Keratinocyte (primary cell): ENCODE data around the gene TOR1AIP1. TPM values are rescaled to one million over a fixed set of nuclear protein-coding genes. Genes with fewer than 3 reads are reported as not detected.
"Not testable (repeated sequence)": the region's sequence is repeated elsewhere in the genome, so short reads cannot be mapped to it uniquely, and the experiment has no call there.

Experiments used
- DNase-seq: peaks from one replicate; pipeline ENCODE4 v3.0.0-alpha.2; 2011; ENCODE audit warnings: low read depth, missing footprints, low spot score
- FAIRE-seq: peaks from 2 replicates; lab custom pipeline; 2011; peaks lifted over from hg19 to GRCh38; lab: Jason Lieb, UNC
- H2AFZ ChIP-seq: 2 replicates; pipeline ENCODE4 v1.6.0; 2012; ENCODE audit warnings: low read length, control low read depth, inconsistent platforms; ENCODE audit not compliant: control insufficient read depth
- H3K27ac ChIP-seq: 2 replicates; pipeline ENCODE4 v1.5.1; 2011; ENCODE audit warnings: low read length; ENCODE audit not compliant: control insufficient read depth, insufficient read depth
- H3K27me3 ChIP-seq: 3 replicates; pipeline ENCODE4 v1.6.0; 2011; ENCODE audit warnings: low read length; ENCODE audit not compliant: control insufficient read depth, insufficient read depth; ENCODE audit errors: extremely low read depth
- H3K36me3 ChIP-seq, 2 experiments: 2 replicates in 1 of 2; 3 replicates in 1 of 2; pipeline ENCODE4 v1.5.1; 2011; ENCODE audit warnings: low read length in 2 of 2, mild to moderate bottlenecking in 1 of 2; ENCODE audit not compliant: control insufficient read depth in 2 of 2, insufficient read depth in 2 of 2; ENCODE audit errors: extremely low read depth in 1 of 2
- H3K4me1 ChIP-seq: 3 replicates; pipeline ENCODE4 v1.5.1; 2011; ENCODE audit warnings: low read length; ENCODE audit not compliant: control insufficient read depth, insufficient read depth; ENCODE audit errors: extremely low read depth
- H3K4me2 ChIP-seq: 3 replicates; pipeline ENCODE4 v1.6.0; 2011; ENCODE audit warnings: low read depth, low read length; ENCODE audit not compliant: control insufficient read depth, insufficient read depth; ENCODE audit errors: extremely low read depth
- H3K4me3 ChIP-seq, 3 experiments: fragments of 200-600 bp in 1 of 3; sonication (generic) in 1 of 3; 2 replicates in 2 of 3; 3 replicates in 1 of 3; pipeline ENCODE4 v1.5.1; 2011 to 2016; ENCODE audit warnings: low read length in 3 of 3, mild to moderate bottlenecking in 3 of 3, control low read depth in 2 of 3, inconsistent platforms in 1 of 3, low read depth in 1 of 3, mixed read lengths in 1 of 3, mixed run types in 1 of 3, moderate library complexity in 1 of 3; ENCODE audit not compliant: control insufficient read depth in 2 of 3, insufficient read depth in 2 of 3; ENCODE audit errors: extremely low read depth in 1 of 3
- H3K79me2 ChIP-seq: 2 replicates; pipeline ENCODE4 v1.6.0; 2012; ENCODE audit warnings: low read length; ENCODE audit not compliant: control insufficient read depth, insufficient read depth
- H3K9ac ChIP-seq: 3 replicates; pipeline ENCODE4 v1.6.0; 2011; ENCODE audit warnings: low read length; ENCODE audit not compliant: control insufficient read depth, insufficient read depth; ENCODE audit errors: extremely low read depth
- H3K9me1 ChIP-seq: 3 replicates; pipeline ENCODE4 v1.6.0; 2011; ENCODE audit warnings: low read length; ENCODE audit not compliant: control insufficient read depth, insufficient read depth; ENCODE audit errors: extremely low read depth
- H3K9me3 ChIP-seq: 2 replicates; pipeline ENCODE4 v1.5.1; 2012; ENCODE audit warnings: low read depth, low read length; ENCODE audit not compliant: control insufficient read depth
- H4K20me1 ChIP-seq: 3 replicates; pipeline ENCODE4 v1.6.0; 2011; ENCODE audit warnings: low read length; ENCODE audit not compliant: control insufficient read depth, insufficient read depth; ENCODE audit errors: extremely low read depth
- CTCF ChIP-seq, 3 experiments: IDR thresholded peaks in 1 of 3; conservative IDR thresholded peaks in 1 of 3; optimal IDR thresholded peaks in 1 of 3; 2 replicates in 2 of 3; 3 replicates in 1 of 3; pipeline versions ENCODE3 to v1.5.1; 2011; ENCODE audit warnings: low read length in 3 of 3, mild to moderate bottlenecking in 3 of 3, moderate library complexity in 2 of 3, control low read depth in 1 of 3, inconsistent platforms in 1 of 3; ENCODE audit not compliant: insufficient read depth in 2 of 3; ENCODE audit errors: extremely low read depth in 1 of 3
- EZH2 ChIP-seq: IDR thresholded peaks from one replicate; pipeline ENCODE4 v1.6.1; 2012; ENCODE audit warnings: inconsistent platforms, mild to moderate bottlenecking, low read length, moderate library complexity
- dilution Hi-C: fragments of 300-500 bp; cut with MboI; formaldehyde crosslinking; loops from one replicate; pipeline ENCODE4 v1.7.0; 2020; ENCODE audit warnings: low sequenced_read_pairs; ENCODE audit not compliant: extremely low pct_ligation_motif_present
- polyA minus RNA-seq, 3 experiments: library from RNA; depleted of rRNA, polyadenylated mRNA; stranded (reverse); fragments of >200 nt; gene quantifications; 1 replicate in 1 of 3; 2 replicates in 1 of 3; 3 replicates in 1 of 3; pipeline ENCODE4 v1.2.3, GENCODE V29; 2011
- polyA plus RNA-seq, 5 experiments: library from polyadenylated mRNA; depleted of rRNA in 3 of 5; stranded (reverse) in 3 of 5; stranded (forward) in 1 of 5; unstranded in 1 of 5; fragments of >200 nt; gene quantifications; 1 replicate in 1 of 5; 2 replicates in 3 of 5; 3 replicates in 1 of 5; pipeline versions ENCODE4 v1.2.1 to v1.2.3, GENCODE V29; 2011 to 2012; ENCODE audit warnings: missing spikeins in 2 of 5, low read depth in 1 of 5, low replicate concordance in 1 of 5

Gene TOR1AIP1
- polyA plus RNA-seq: 34.1 to 58.6 TPM (median 50.0 TPM) in 3 replicates
- polyA plus RNA-seq (2011; ENCODE audit: low read depth): 14.6 TPM
- polyA plus RNA-seq (2011; cell fraction: cytosol; rRNA removed): 16.9 and 40.2 TPM in 2 replicates
- 53.8 and 56.8 TPM in 2 replicates for polyA plus RNA-seq (2011; cell fraction: nucleus; rRNA removed)
- polyA plus RNA-seq (2012; ENCODE audit: low replicate concordance): 26.4 and 38.2 TPM in 2 replicates
- polyA minus RNA-seq: 19.8 to 48.2 TPM (median 34.6 TPM) in 3 replicates
- polyA minus RNA-seq (2011; cell fraction: cytosol; rRNA and poly(A)+ RNA removed): 21.1 TPM
- polyA minus RNA-seq (2011; cell fraction: nucleus; rRNA and poly(A)+ RNA removed): 26.7 and 59.7 TPM in 2 replicates

GRCh38 chr1:179882253-179883039 lies at the start of gene TOR1AIP1:
Gene TOR1AIP1 (plus strand): TSS chr1:179882285. CDS start chr1:179882503, 218 bp downstream.
- no peaks in the 10 kb centered on the region for H3K27me3 ChIP-seq
- peak within 1 kb of the TSS; percentile 95 for H2AFZ ChIP-seq
- peak within 1 kb of the TSS; percentile 66 to 87 (median 81) for H3K4me3 ChIP-seq
- dilution Hi-C loops: no loop called here
- peak; percentile 71 for DNase-seq
- peaks cover 41% of the 10 kb centered on the region for H3K79me2 ChIP-seq
- peak within 1 kb of the TSS; percentile 98 for H3K27ac ChIP-seq
- H3K9me3 ChIP-seq: no peaks in the 10 kb centered on the region
- peak within 1 kb of the TSS; percentile 100 for H3K9ac ChIP-seq
- no peaks in the 10 kb centered on the region for H3K9me1 ChIP-seq
- peak in 2 of 3 experiments; percentile 16 to 44 for TF ChIP-seq CTCF (optimal IDR thresholded peaks at IDR 0.05 in 1 of 3, IDR thresholded peaks at IDR 0.05 in 1 of 3, conservative IDR thresholded peaks at IDR 0.05 in 1 of 3; ENCODE audit: extremely low read depth in 1 of 3, insufficient read depth in 2 of 3, low read length in 3 of 3)
- no peak for TF ChIP-seq EZH2
- peak within 1 kb of the TSS; percentile 100 for H3K4me2 ChIP-seq
- H3K36me3 ChIP-seq: peaks cover 2 to 3% of the 10 kb centered on the region in 2 experiments
- H4K20me1 ChIP-seq: no peaks in the 10 kb centered on the region
- FAIRE-seq: no peak
- H3K4me1 ChIP-seq: peaks cover 10% of the 10 kb centered on the region

- H3K4me2 ChIP-seq, H3K9me1 ChIP-seq, FAIRE-seq, H3K4me3 ChIP-seq, H3K79me2 ChIP-seq, H3K4me1 ChIP-seq, H4K20me1 ChIP-seq, dilution Hi-C loops, H3K27me3 ChIP-seq, H3K27ac ChIP-seq, H2AFZ ChIP-seq, DNase-seq, H3K36me3 ChIP-seq, H3K9ac ChIP-seq, H3K9me3 ChIP-seq: not testable (repeated sequence)
These were observed 45.2 kb upstream of the TOR1AIP1 start for GRCh38 chr1:179836686-179837445.
